Measurements from ENCODE around the gene FRA10AC1. TPM values are rescaled to one million over a fixed set of nuclear protein-coding genes. Genes with fewer than 3 reads are reported as not detected.

FRA10AC1 gene
- total and polyA plus RNA-seq, 3 donors from 2014 or later, result 14.8 to 46.9 (median 30.5) TPM

GRCh38 chr10:93716766-93717165 is 14.4 kb upstream of the FRA10AC1 start:
- H3K36me3 ChIP-seq (ENCODE audit: low read depth, missing control alignments), result no peaks in the 10 kb centered on the region
- no peaks in the 10 kb centered on the region for H3K4me1 ChIP-seq
- no peaks in the 10 kb centered on the region for H3K9me3 ChIP-seq
- H3K27ac ChIP-seq, result no peak overlapping the region
- DNase-seq, result no peak
- WGBS, 2 donors, result 46 to 52% methylated on average over 1 of the region's 1 CpG
- H3K4me3 ChIP-seq, result no peak overlapping the region
- no peaks in the 10 kb centered on the region for H3K27me3 ChIP-seq
- intact Hi-C loops (cut with DNase I; ENCODE audit: low total_unique reads), result no loop called here
- TF ChIP-seq POLR2A (IDR thresholded peaks at IDR 0.05), result no peak

GRCh38 chr10:93715345-93715744 is 13.0 kb upstream of the FRA10AC1 start:
- H3K27me3 ChIP-seq, result no peaks in the 10 kb centered on the region
- intact Hi-C loops (cut with DNase I; ENCODE audit: low total_unique reads), result no loop called here

GRCh38 chr10:93712593-93712992 is 10.2 kb upstream of the FRA10AC1 start:
- WGBS, 2 donors, result 62 to 68% methylated on average over 2 of the region's 2 CpGs
- DNase-seq, result no peak
- TF ChIP-seq CTCF (IDR thresholded peaks at IDR 0.05) (no peak), POLR2A (IDR thresholded peaks at IDR 0.05) (no peak)
- Histone ChIP-seq H3K27ac (no peak overlapping the region), H3K27me3 (no peaks in the 10 kb centered on the region), H3K36me3 (ENCODE audit: low read depth, missing control alignments) (no peaks in the 10 kb centered on the region), H3K4me1 (no peaks in the 10 kb centered on the region), H3K4me3 (no peak overlapping the region), H3K9me3 (no peaks in the 10 kb centered on the region)
- intact Hi-C loops (cut with DNase I; ENCODE audit: low total_unique reads), result no loop called here

More at GRCh38 chr10:93715345-93715744, 13.0 kb upstream of the FRA10AC1 start:
- WGBS, 2 donors, result 85 to 89% methylated on average over 5 of the region's 5 CpGs
- DNase-seq, result no peak
- Histone ChIP-seq H3K36me3 (ENCODE audit: low read depth, missing control alignments) (no peaks in the 10 kb centered on the region), H3K4me3 (no peak overlapping the region), H3K27ac (no peak overlapping the region), H3K9me3 (no peaks in the 10 kb centered on the region), H3K4me1 (no peaks in the 10 kb centered on the region)
- TF ChIP-seq POLR2A (IDR thresholded peaks at IDR 0.05), result no peak
- no peak for TF ChIP-seq CTCF (IDR thresholded peaks at IDR 0.05)

GRCh38 chr10:93711891-93712290 is 9.5 kb upstream of the FRA10AC1 start:
- 62 to 68% methylated on average over 3 of the region's 3 CpGs for WGBS, 2 donors
- H3K27me3 ChIP-seq, result no peaks in the 10 kb centered on the region
- no peak overlapping the region for H3K4me3 ChIP-seq
- H3K36me3 ChIP-seq (ENCODE audit: low read depth, missing control alignments), result no peaks in the 10 kb centered on the region
- no peak for DNase-seq
- no peak overlapping the region for H3K27ac ChIP-seq
- TF ChIP-seq CTCF (IDR thresholded peaks at IDR 0.05), result no peak
- no peak for TF ChIP-seq POLR2A (IDR thresholded peaks at IDR 0.05)
- no peaks in the 10 kb centered on the region for H3K9me3 ChIP-seq
- H3K4me1 ChIP-seq, result no peaks in the 10 kb centered on the region
- intact Hi-C loops (cut with DNase I; ENCODE audit: low total_unique reads), result no loop called here

GRCh38 chr10:93710333-93710909 is 8.0 kb upstream of the FRA10AC1 start:
- Histone ChIP-seq H3K27ac (no peak overlapping the region), H3K36me3 (ENCODE audit: low read depth, missing control alignments) (no peaks in the 10 kb centered on the region), H3K9me3 (no peaks in the 10 kb centered on the region), H3K4me3 (no peak overlapping the region), H3K27me3 (no peaks in the 10 kb centered on the region), H3K4me1 (no peaks in the 10 kb centered on the region)
- no peak for TF ChIP-seq POLR2A (IDR thresholded peaks at IDR 0.05)
- DNase-seq, result no peak
- 60 to 66% methylated on average over 5 of the region's 5 CpGs for whole genome bisulfite sequencing, 2 donors
- intact Hi-C loops (cut with DNase I; ENCODE audit: low total_unique reads), result no loop called here

DNA sequence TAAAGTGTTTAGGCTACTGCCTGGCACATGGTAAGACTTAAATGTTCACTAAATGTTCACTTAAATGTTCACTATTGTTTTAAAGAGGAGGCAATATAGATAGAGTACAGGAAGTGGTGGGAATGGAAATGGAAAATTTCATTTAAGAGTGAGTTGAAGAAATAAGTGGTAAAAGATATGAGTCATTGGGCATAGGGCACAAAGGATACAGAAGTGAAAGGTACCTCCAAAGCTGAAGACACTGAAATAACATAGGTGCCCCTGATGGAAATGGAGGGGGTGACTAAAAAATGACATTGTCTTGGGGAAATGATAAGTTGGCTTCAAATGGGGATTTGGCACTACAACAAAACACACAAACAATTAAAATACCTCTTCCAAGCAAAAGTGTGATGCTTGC is 5.2 kb upstream of the FRA10AC1 start:
- H3K36me3 ChIP-seq (ENCODE audit: low read depth, missing control alignments), result no peaks in the 10 kb centered on the region
- no peak for TF ChIP-seq POLR2A (IDR thresholded peaks at IDR 0.05)
- no peak for TF ChIP-seq CTCF (IDR thresholded peaks at IDR 0.05)
- H3K9me3 ChIP-seq, result no peaks in the 10 kb centered on the region
- H3K4me1 ChIP-seq, result no peaks in the 10 kb centered on the region
- DNase-seq, result no peak
- no peaks in the 10 kb centered on the region for H3K27me3 ChIP-seq
- intact Hi-C loops (cut with DNase I; ENCODE audit: low total_unique reads), result loop anchor here (10.0 kb wide), 1 partner anchor 107 kb away; no protein-coding TSS in a partner anchor
- H3K27ac ChIP-seq, result no peak overlapping the region
- no peak overlapping the region for H3K4me3 ChIP-seq

All from testis (tissue), 3 donors.